ENCODE results near the gene PARP8.

Gene PARP8

GRCh38 chr5:50724262-50724661 is 57.8 kb downstream of the PARP8 start:
- in situ Hi-C loops (cut with MboI; ENCODE audit: low pct_unique_long_range_greater_than_20kb, low sequenced_read_pairs, unreplicated experiment) = no loop called here
- DNase-seq (ENCODE audit: low spot score) = no peak
- TF ChIP-seq CTCF (IDR thresholded peaks at IDR 0.05; ENCODE audit: extremely low read depth, insufficient read depth, missing control alignments) = no peak

- in situ Hi-C loops (cut with MboI; ENCODE audit: low pct_unique_long_range_greater_than_20kb, low sequenced_read_pairs, unreplicated experiment) = no loop called here
- TF ChIP-seq CTCF (IDR thresholded peaks at IDR 0.05; ENCODE audit: extremely low read depth, insufficient read depth, missing control alignments) = no peak
- DNase-seq (ENCODE audit: low spot score) = no peak
These were observed 59.5 kb downstream of the PARP8 start for GRCh38 chr5:50725800-50726474.

- in situ Hi-C loops (cut with MboI; ENCODE audit: low pct_unique_long_range_greater_than_20kb, low sequenced_read_pairs, unreplicated experiment) = no loop called here
- TF ChIP-seq CTCF (IDR thresholded peaks at IDR 0.05; ENCODE audit: extremely low read depth, insufficient read depth, missing control alignments) = no peak
- DNase-seq (ENCODE audit: low spot score) = no peak
These were observed 60.2 kb downstream of the PARP8 start for GRCh38 chr5:50726475-50727148.

- DNase-seq (ENCODE audit: low spot score) = no peak
- in situ Hi-C loops (cut with MboI; ENCODE audit: low pct_unique_long_range_greater_than_20kb, low sequenced_read_pairs, unreplicated experiment) = no loop called here
- TF ChIP-seq CTCF (IDR thresholded peaks at IDR 0.05; ENCODE audit: extremely low read depth, insufficient read depth, missing control alignments) = no peak
These were observed 60.7 kb downstream of the PARP8 start for GRCh38 chr5:50727149-50727496.

GRCh38 chr5:50727845-50728244 is 61.4 kb downstream of the PARP8 start:
- no peak for TF ChIP-seq CTCF (IDR thresholded peaks at IDR 0.05; ENCODE audit: extremely low read depth, insufficient read depth, missing control alignments)
- no peak for DNase-seq (ENCODE audit: low spot score)
- in situ Hi-C loops (cut with MboI; ENCODE audit: low pct_unique_long_range_greater_than_20kb, low sequenced_read_pairs, unreplicated experiment) = no loop called here

- TF ChIP-seq CTCF (IDR thresholded peaks at IDR 0.05; ENCODE audit: extremely low read depth, insufficient read depth, missing control alignments) = no peak
- no peak for DNase-seq (ENCODE audit: low spot score)
- in situ Hi-C loops (cut with MboI; ENCODE audit: low pct_unique_long_range_greater_than_20kb, low sequenced_read_pairs, unreplicated experiment) = no loop called here
These were observed 63.9 kb downstream of the PARP8 start for GRCh38 chr5:50730336-50730735.

Measured in GM13977 (cell line).